ENCODE data around the gene SNAPC2. TPM values are rescaled to one million over a fixed set of nuclear protein-coding genes. Genes with fewer than 3 reads are reported as not detected.

The SNAPC2 gene
- total RNA-seq, 1 donor from 2014 or later, result 15.2 TPM

DNA sequence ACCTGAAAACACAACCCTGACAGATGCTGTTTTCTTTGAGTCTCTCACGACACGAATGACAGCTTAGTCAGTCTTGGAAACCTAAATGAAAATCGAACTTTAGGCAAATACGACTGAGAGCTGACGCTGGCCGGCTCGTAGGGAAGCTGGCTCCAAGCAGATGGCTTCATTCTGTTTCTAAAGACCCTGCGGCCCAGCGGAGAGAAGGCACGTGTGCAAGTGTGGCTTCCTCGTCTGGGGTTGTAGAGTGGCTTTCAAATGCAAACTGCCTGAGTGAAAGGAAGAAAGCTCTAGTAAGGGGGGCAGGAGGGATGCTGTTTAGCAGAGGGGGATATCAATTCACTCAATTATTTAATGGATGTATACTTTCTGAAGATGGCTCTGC, 49.4 kb downstream of the SNAPC2 start:
- peaks cover 20% of the 10 kb centered on the region for H3K36me3 Mint-ChIP-seq (ENCODE audit: low read depth, unreplicated experiment)
- H4K20me1 ChIP-seq (ENCODE audit: insufficient read depth, low read length), result peaks cover 45% of the 10 kb centered on the region
- H2AFZ ChIP-seq (ENCODE audit: low read depth, low read length), result no peak overlapping the region
- H3K9me3 ChIP-seq (ENCODE audit: insufficient read depth, low read depth, low read length), result no peaks in the 10 kb centered on the region
- no peaks in the 10 kb centered on the region for H3K9me3 Mint-ChIP-seq (ENCODE audit: unreplicated experiment)
- peaks cover 11% of the 10 kb centered on the region for H3K36me3 ChIP-seq (ENCODE audit: insufficient read depth, low read length)
- H3K4me1 ChIP-seq (ENCODE audit: insufficient read depth, low read length), result no peaks in the 10 kb centered on the region
- H3K27ac ChIP-seq (ENCODE audit: low read depth, low read length), result no peak overlapping the region
- H3K27ac Mint-ChIP-seq (ENCODE audit: unreplicated experiment), result no peak overlapping the region
- FAIRE-seq (no peak), DNase-seq (ENCODE audit: low read depth) (no peak)
- TF ChIP-seq EZH2 (IDR thresholded peaks at IDR 0.05; ENCODE audit: insufficient read depth, low read length), result no peak
- TF ChIP-seq, protein P1, sequence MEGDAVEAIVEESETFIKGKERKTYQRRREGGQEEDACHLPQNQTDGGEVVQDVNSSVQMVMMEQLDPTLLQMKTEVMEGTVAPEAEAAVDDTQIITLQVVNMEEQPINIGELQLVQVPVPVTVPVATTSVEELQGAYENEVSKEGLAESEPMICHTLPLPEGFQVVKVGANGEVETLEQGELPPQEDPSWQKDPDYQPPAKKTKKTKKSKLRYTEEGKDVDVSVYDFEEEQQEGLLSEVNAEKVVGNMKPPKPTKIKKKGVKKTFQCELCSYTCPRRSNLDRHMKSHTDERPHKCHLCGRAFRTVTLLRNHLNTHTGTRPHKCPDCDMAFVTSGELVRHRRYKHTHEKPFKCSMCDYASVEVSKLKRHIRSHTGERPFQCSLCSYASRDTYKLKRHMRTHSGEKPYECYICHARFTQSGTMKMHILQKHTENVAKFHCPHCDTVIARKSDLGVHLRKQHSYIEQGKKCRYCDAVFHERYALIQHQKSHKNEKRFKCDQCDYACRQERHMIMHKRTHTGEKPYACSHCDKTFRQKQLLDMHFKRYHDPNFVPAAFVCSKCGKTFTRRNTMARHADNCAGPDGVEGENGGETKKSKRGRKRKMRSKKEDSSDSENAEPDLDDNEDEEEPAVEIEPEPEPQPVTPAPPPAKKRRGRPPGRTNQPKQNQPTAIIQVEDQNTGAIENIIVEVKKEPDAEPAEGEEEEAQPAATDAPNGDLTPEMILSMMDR (IDR thresholded peaks at IDR 0.05; ENCODE audit: insufficient read depth, low read depth, low read length), result no peak
- H3K27me3 Mint-ChIP-seq (ENCODE audit: low read depth, unreplicated experiment), result no peaks in the 10 kb centered on the region
- H3K4me3 Mint-ChIP-seq (ENCODE audit: unreplicated experiment), result no peak overlapping the region
- H3K4me2 ChIP-seq (ENCODE audit: low read length), result no peak overlapping the region
- H3K4me1 Mint-ChIP-seq (ENCODE audit: low read depth, unreplicated experiment), result no peaks in the 10 kb centered on the region
- H3K4me3 ChIP-seq (ENCODE audit: insufficient read depth, low read depth, low read length), result no peak overlapping the region
- H3K27me3 ChIP-seq (ENCODE audit: insufficient read depth, low read length), result no peaks in the 10 kb centered on the region
- H3K9ac ChIP-seq (ENCODE audit: low read length), result no peak overlapping the region
- H3K79me2 ChIP-seq (ENCODE audit: insufficient read depth, low read length), result no peaks in the 10 kb centered on the region

DNA sequence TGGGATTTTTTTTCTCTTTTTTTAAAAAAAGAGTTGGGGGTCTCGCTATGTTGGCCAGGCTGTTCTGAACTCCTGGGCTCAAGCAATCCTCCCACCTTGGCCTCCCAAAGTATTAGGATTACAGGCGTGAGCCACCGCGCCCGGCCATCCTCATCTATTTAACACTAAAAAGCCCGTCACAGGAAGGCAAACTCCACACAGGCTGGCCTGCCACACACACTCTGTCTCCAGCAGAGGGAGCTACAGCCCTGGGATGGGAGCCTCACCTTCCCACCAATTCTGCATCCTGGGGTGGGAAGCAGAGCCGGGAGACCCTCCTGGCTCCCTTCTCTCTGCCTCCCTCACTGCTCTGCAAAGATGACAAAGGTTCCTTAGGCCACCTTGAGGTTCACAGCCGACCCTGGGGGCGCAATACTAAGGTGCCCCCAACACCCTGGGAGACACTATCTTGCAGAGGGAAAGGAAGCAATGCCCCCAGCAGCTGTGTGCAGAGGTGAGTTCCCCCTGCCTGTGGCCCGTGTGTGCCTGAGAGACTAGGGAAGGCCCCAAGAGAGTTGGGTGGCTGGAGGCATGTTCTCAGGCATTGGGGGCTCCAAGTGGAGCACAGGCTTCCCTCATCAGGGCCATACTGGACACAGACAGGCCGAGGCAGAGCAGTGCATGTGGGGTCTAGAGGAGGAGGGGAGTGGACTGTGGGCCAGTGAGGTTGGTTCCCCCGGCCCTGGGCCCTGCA, 50.7 kb downstream of the SNAPC2 start:
- DNase-seq (ENCODE audit: low read depth), result no peak
- no peak for FAIRE-seq
- H3K27ac Mint-ChIP-seq (ENCODE audit: unreplicated experiment), result no peak overlapping the region

More for the DNA sequence above, 50.7 kb downstream of the SNAPC2 start:
- H3K4me3 Mint-ChIP-seq (ENCODE audit: unreplicated experiment), result no peak overlapping the region
- Histone ChIP-seq H3K27ac (ENCODE audit: low read depth, low read length) (no peak overlapping the region), H3K79me2 (ENCODE audit: insufficient read depth, low read length) (peaks cover 3% of the 10 kb centered on the region), H3K4me3 (ENCODE audit: insufficient read depth, low read depth, low read length) (no peak overlapping the region), H3K36me3 (ENCODE audit: insufficient read depth, low read length) (peaks cover 11% of the 10 kb centered on the region), H3K9me3 (ENCODE audit: insufficient read depth, low read depth, low read length) (no peaks in the 10 kb centered on the region), H3K9ac (ENCODE audit: low read length) (no peak overlapping the region), H4K20me1 (ENCODE audit: insufficient read depth, low read length) (peaks cover 51% of the 10 kb centered on the region), H3K4me1 (ENCODE audit: insufficient read depth, low read length) (no peaks in the 10 kb centered on the region), H2AFZ (ENCODE audit: low read depth, low read length) (no peak overlapping the region), H3K27me3 (ENCODE audit: insufficient read depth, low read length) (no peaks in the 10 kb centered on the region), H3K4me2 (ENCODE audit: low read length) (no peak overlapping the region)
- no peak for TF ChIP-seq EZH2 (IDR thresholded peaks at IDR 0.05; ENCODE audit: insufficient read depth, low read length)
- TF ChIP-seq, protein P1 (IDR thresholded peaks at IDR 0.05; ENCODE audit: insufficient read depth, low read depth, low read length), result peak; percentile 63
- H3K27me3 Mint-ChIP-seq (ENCODE audit: low read depth, unreplicated experiment), result no peaks in the 10 kb centered on the region
- peaks cover 15% of the 10 kb centered on the region for H3K36me3 Mint-ChIP-seq (ENCODE audit: low read depth, unreplicated experiment)
- no peaks in the 10 kb centered on the region for H3K4me1 Mint-ChIP-seq (ENCODE audit: low read depth, unreplicated experiment)
- H3K9me3 Mint-ChIP-seq (ENCODE audit: unreplicated experiment), result no peaks in the 10 kb centered on the region

Measured in astrocyte (in vitro differentiated cells and primary cell).